NCI-H1105 treated with DMSO at 0.1 percent for 48 hours (cell line): Measurements from ENCODE around the gene CPT1A.

Source experiments
- DNase-seq: peaks from one replicate; lab custom pipeline; 2025; lab: John Stamatoyannopoulos, UW

Gene CPT1A

DNA sequence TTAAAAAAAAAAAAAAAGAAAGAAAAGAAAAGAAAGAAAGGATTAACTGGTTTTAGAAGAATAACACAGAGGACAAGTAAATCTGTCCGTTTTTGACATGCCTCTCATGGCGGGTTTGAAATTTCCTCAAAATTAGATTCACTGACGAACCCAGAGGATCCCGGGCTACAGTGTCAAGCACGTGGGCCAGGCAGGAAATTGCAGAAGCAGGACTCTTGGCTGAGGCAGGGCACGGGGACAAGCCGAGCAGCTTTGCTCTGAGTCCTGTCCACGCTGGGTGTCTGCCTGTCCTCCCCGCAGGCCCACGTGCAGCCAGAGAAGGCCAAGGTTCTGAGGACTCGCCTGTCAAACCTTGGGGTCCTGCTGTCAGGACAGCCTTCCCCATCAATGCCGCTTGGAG is 132.7 kb downstream of the CPT1A start:
- no peak for DNase-seq

DNA sequence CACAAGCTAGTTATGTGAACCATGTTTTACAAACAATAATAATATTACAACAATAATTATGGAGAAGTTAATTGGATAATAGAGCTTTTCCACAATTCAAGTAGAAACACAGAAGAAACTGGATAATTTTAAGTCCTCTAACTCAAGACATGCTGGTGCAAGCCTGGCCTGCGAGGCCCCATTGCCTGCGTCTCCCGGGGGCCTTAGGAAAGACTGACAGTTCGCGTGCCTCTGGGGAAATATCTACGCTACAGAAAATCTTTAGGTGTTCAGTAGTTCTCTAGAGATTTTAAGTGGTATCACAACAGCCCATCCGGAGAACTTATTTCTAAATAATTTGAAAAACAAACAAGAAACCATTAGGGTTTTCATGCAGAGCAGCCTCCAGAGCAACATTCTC is 134.2 kb downstream of the CPT1A start:
- no peak for DNase-seq

DNA sequence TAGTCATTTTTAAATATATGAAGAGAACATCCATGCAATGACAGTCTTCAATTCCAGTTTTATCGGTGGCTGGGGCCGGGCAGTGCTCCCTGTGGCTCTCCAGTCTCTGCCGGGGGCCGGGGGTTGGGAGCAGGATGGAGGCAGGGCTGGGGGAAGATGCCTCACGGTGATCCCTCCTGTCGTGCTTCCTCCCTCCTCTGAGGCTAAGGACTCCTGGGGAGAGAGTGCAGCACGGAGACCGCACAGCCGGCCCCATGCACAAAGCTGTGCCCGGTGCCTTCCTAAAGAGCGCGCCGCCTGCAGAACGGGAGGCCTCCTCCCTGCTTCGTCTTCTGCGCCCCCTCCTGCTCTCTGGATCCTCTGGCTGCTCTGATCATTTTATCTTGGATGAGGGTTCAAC is 136.8 kb downstream of the CPT1A start:
- no peak for DNase-seq
